Mucosa of descending colon (tissue), 3 donors: ENCODE results near the gene EPDR1. TPM values are rescaled to one million over a fixed set of nuclear protein-coding genes. Genes with fewer than 3 reads are reported as not detected.

Source experiments
- ATAC-seq: fragments of 200-7000 bp; cut with Tn5 transposase; one replicate; pipeline ENCODE4 v1.9.1; 2020; ENCODE audit warnings: mild to moderate bottlenecking, moderate library complexity
- DNase-seq, 3 donors: peaks; one replicate each; pipeline ENCODE4 v3.0.0-alpha.2; 2020
- H3K36me3 ChIP-seq: fragments of 200-600 bp; one replicate; pipeline ENCODE4 v1.8.0; 2021; ENCODE audit warnings: low read depth, mild to moderate bottlenecking
- H3K4me1 ChIP-seq: fragments of 200-600 bp; one replicate; pipeline ENCODE4 v1.8.0; 2021; ENCODE audit warnings: low read depth, mild to moderate bottlenecking
- H3K4me3 ChIP-seq: fragments of 200-600 bp; one replicate; pipeline ENCODE4 v1.8.0; 2021; ENCODE audit warnings: mild to moderate bottlenecking
- H3K9me3 ChIP-seq: fragments of 200-600 bp; one replicate; pipeline ENCODE4 v1.8.0; 2021; ENCODE audit warnings: mild to moderate bottlenecking
- intact Hi-C, 2 donors: fragments of 100-400 bp; cut with DNase I in 1 of 2; cut with micrococcal nuclease in 1 of 2; formaldehyde crosslinking; loops; one replicate each; pipeline versions ENCODE4 v1.11.0 to v1.11.1; 2022; cut with DNase I, micrococcal nuclease
- total RNA-seq, 3 donors: library from RNA; stranded (reverse); fragmentation: NEBNext Ultra II Directional in 2 of 3; extraction: Animal tissue kit (Norgen Biotek cat#: 25700) in 2 of 3; gene quantifications; one replicate each; pipeline versions ENCODE4 v1.2.1 to v1.2.4, GENCODE V29; 2021 to 2023
- TF ChIP-seq, protein P1 (sequence below): fragments of 200-600 bp; IDR thresholded peaks from one replicate; pipeline ENCODE4 v1.8.0; 2022; ENCODE audit warnings: antibody characterized with exemption, mild to moderate bottlenecking
- donor health status: DM: no; HTN: no; CAD: no; lungs with moderate emphysema.
- donor health status: DM: no; HTN: no; CAD: no.
- donor health status: DM: no; HTN: yes; CAD: no.

Gene EPDR1
- total RNA-seq, 3 donors from 2014 or later: 9.6 to 25.8 (median 13.6) TPM

- DNase-seq (peak in 1 of 3 donors; percentile 27), ATAC-seq (peak; percentile 72)
- H3K9me3 ChIP-seq: no peaks in the 10 kb centered on the region
- no peaks in the 10 kb centered on the region for H3K36me3 ChIP-seq
- no peak overlapping the region for H3K4me3 ChIP-seq
- H3K4me1 ChIP-seq: peaks cover 3% of the 10 kb centered on the region
- intact Hi-C loops: no loop called here
- TF ChIP-seq, protein P1, sequence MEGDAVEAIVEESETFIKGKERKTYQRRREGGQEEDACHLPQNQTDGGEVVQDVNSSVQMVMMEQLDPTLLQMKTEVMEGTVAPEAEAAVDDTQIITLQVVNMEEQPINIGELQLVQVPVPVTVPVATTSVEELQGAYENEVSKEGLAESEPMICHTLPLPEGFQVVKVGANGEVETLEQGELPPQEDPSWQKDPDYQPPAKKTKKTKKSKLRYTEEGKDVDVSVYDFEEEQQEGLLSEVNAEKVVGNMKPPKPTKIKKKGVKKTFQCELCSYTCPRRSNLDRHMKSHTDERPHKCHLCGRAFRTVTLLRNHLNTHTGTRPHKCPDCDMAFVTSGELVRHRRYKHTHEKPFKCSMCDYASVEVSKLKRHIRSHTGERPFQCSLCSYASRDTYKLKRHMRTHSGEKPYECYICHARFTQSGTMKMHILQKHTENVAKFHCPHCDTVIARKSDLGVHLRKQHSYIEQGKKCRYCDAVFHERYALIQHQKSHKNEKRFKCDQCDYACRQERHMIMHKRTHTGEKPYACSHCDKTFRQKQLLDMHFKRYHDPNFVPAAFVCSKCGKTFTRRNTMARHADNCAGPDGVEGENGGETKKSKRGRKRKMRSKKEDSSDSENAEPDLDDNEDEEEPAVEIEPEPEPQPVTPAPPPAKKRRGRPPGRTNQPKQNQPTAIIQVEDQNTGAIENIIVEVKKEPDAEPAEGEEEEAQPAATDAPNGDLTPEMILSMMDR: no peak
These were observed 68.5 kb downstream of the EPDR1 start for GRCh38 chr7:37988721-37989650.

GRCh38 chr7:37990337-37990736 is 69.9 kb downstream of the EPDR1 start:
- intact Hi-C loops: no loop called here
- TF ChIP-seq, protein P1: no peak
- Histone ChIP-seq H3K4me1 (peaks cover 3% of the 10 kb centered on the region), H3K36me3 (no peaks in the 10 kb centered on the region), H3K4me3 (no peak overlapping the region), H3K9me3 (no peaks in the 10 kb centered on the region)
- DNase-seq (no peak), ATAC-seq (peak; percentile 41)

- ATAC-seq (no peak), DNase-seq (no peak)
- TF ChIP-seq, protein P1: no peak
- Histone ChIP-seq H3K4me1 (peaks cover 2% of the 10 kb centered on the region), H3K9me3 (no peaks in the 10 kb centered on the region), H3K4me3 (no peak overlapping the region), H3K36me3 (no peaks in the 10 kb centered on the region)
- intact Hi-C loops: no loop called here
These were observed 72.6 kb downstream of the EPDR1 start for GRCh38 chr7:37993060-37993501.

DNA sequence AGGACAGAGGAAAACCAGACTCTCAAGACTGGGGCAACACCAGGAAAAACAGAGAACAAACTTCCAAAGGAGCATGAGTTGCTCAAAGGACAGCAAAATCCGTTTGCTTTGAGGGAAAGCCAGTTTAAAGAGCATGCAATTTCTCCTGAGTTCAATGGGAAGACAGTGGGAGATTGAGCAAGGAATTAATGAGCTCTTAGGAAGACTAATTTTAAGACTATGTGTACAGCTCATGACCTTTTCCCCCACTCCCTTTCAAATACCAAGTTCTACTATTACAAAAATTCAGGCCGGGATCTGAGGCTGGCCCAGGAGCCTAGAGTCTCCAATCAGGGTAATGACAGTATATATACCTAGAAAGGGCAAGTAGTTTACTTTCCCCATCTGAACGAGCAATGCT is 79.2 kb downstream of the EPDR1 start:
- TF ChIP-seq, protein P1: no peak
- intact Hi-C loops: no loop called here
- Histone ChIP-seq H3K36me3 (no peaks in the 10 kb centered on the region), H3K9me3 (no peaks in the 10 kb centered on the region), H3K4me1 (no peaks in the 10 kb centered on the region), H3K4me3 (no peak overlapping the region)
- ATAC-seq (no peak), DNase-seq (no peak)

DNA sequence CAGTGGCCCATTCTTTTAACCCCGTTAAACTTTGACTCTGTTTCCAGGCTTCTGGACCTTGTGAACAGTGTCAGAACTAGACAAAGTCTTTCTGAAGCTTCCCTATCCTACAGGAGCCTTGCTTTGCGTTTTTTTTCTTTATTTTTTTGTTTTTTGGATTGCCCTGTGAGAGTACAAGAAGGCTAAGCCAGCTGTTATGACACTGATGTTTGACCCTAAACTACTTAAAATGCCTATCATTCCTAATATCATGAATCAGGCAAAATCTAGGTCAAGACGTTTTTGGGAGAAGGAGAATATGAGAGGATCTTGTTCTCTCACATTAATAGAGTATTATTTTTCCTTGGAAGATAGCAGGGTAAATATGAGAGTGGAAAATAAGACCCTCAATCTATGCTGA is 79.8 kb downstream of the EPDR1 start:
- H3K9me3 ChIP-seq: no peaks in the 10 kb centered on the region
- ATAC-seq: no peak
- TF ChIP-seq, protein P1: no peak

More for the DNA sequence above, 79.8 kb downstream of the EPDR1 start:
- DNase-seq: no peak
- no peaks in the 10 kb centered on the region for H3K4me1 ChIP-seq
- intact Hi-C loops: no loop called here
- no peaks in the 10 kb centered on the region for H3K36me3 ChIP-seq
- no peak overlapping the region for H3K4me3 ChIP-seq

Other genes with a start within 250 kb of the EPDR1 start
- gene GPR141, start 236.9 kb upstream of the EPDR1 start, total RNA-seq: 1 to 10 TPM in 1 of 3 donors, under 1 TPM in 1, not detected in 1; 0.94 to 1.0 TPM
- not detected for gene NME8, start 72.0 kb upstream of the EPDR1 start, total RNA-seq
- gene SFRP4, start 3.8 kb upstream of the EPDR1 start, total RNA-seq: 1 to 10 TPM in 1 of 3 donors, under 1 TPM in 2; 0.19 to 1.5 (median 0.29) TPM